GM12878 (cell line): ENCODE results near the gene RCL1. TPM values are rescaled to one million over a fixed set of nuclear protein-coding genes. Genes with fewer than 3 reads are reported as not detected.

Source experiments
- ATAC-seq: fragments of 200-7000 bp; cut with Tn5 transposase; 3 replicates; pipeline ENCODE4 v1.9.1; 2020; ENCODE audit warnings: mild to moderate bottlenecking, moderate library complexity
- BruUV-seq: library from RNA; stranded (reverse); fragments of 400-500 nt; replicated peaks from 2 replicates; lab custom pipeline; 2021; lab: Mats Ljungman, UMichigan
- CTCF ChIA-PET: fragments of 300-600 bp; sonication (Branson Sonifier 250); formaldehyde crosslinking; extraction: SDS; loops from one replicate; lab custom pipeline; 2021; ENCODE audit warnings: inconsistent platforms; lab: Yijun Ruan, JAX
- POLR2A ChIA-PET: fragments of 350-600 bp; formaldehyde crosslinking; extraction: SDS; loops from one replicate; lab custom pipeline; 2021; ENCODE audit warnings: inconsistent platforms; lab: Charles Lee
- RAD21 ChIA-PET: fragments of 300-600 bp; sonication (Branson Sonifier 250); formaldehyde crosslinking; loops from one replicate; lab custom pipeline; 2023; ENCODE audit warnings: antibody characterized with exemption; ENCODE audit not compliant: unreplicated experiment; lab: Charles Lee
- SMC1A ChIA-PET: fragments of 300-600 bp; sonication (Branson Sonifier 250); formaldehyde crosslinking; loops from one replicate; lab custom pipeline; 2023; ENCODE audit not compliant: unreplicated experiment, uncharacterized antibody; lab: Charles Lee
- DNase-seq: peaks from one replicate; pipeline ENCODE4 v3.0.0-alpha.2; 2011; ENCODE audit warnings: low read depth, low spot score
- FAIRE-seq: peaks from 3 replicates; lab custom pipeline; 2011; peaks lifted over from hg19 to GRCh38; lab: Jason Lieb, UNC
- H2AFZ ChIP-seq: 2 replicates; pipeline ENCODE4 v1.6.0; 2011; ENCODE audit warnings: low read depth, low read length, control low read depth; ENCODE audit not compliant: control insufficient read depth
- H3K27ac ChIP-seq: 2 replicates; pipeline ENCODE4 v1.5.1; 2011; ENCODE audit warnings: control low read depth; ENCODE audit not compliant: control insufficient read depth, insufficient read depth
- H3K27me3 ChIP-seq, 2 experiments: replicated peaks in 1 of 2; 2 replicates each; pipeline versions ENCODE4 v1.6.0 to v1.6.1; 2011; ENCODE audit warnings: low read length in 1 of 2; ENCODE audit not compliant: control insufficient read depth in 2 of 2, insufficient read depth in 2 of 2
- H3K36me3 ChIP-seq, 2 experiments: 2 replicates each; pipeline ENCODE4 v1.5.1; 2011; ENCODE audit warnings: low read length in 1 of 2; ENCODE audit not compliant: control insufficient read depth in 2 of 2, insufficient read depth in 2 of 2
- H3K4me1 ChIP-seq: 2 replicates; pipeline ENCODE4 v1.6.1; 2011; ENCODE audit warnings: mild to moderate bottlenecking, low read length, moderate library complexity, mixed read lengths; ENCODE audit not compliant: control insufficient read depth, insufficient read depth
- H3K4me2 ChIP-seq: 2 replicates; pipeline ENCODE4 v1.6.0; 2011; ENCODE audit warnings: control low read depth; ENCODE audit not compliant: control insufficient read depth, insufficient read depth
- H3K4me3 ChIP-seq: fragments of 200-600 bp; sonication (generic); 2 replicates; pipeline ENCODE4 v1.5.1; 2016
- H3K79me2 ChIP-seq: 2 replicates; pipeline ENCODE4 v1.6.0; 2011; ENCODE audit warnings: low read length; ENCODE audit not compliant: control insufficient read depth, insufficient read depth
- H3K9ac ChIP-seq: 2 replicates; pipeline ENCODE4 v1.8.0; 2011; ENCODE audit warnings: low read length, control low read depth, mixed read lengths; ENCODE audit not compliant: control insufficient read depth, insufficient read depth
- H3K9me3 ChIP-seq: replicated peaks from 3 replicates; pipeline ENCODE4 v1.5.1; 2011; ENCODE audit warnings: mild to moderate bottlenecking, low read length; ENCODE audit not compliant: control insufficient read depth, insufficient read depth
- H4K20me1 ChIP-seq: 2 replicates; pipeline ENCODE4 v1.6.0; 2011; ENCODE audit not compliant: control insufficient read depth, insufficient read depth
- ATF3 ChIP-seq: IDR thresholded peaks from 2 replicates; pipeline ENCODE4 v1.6.1; 2011; ENCODE audit warnings: low read depth, mild to moderate bottlenecking, low read length, moderate library complexity, borderline replicate concordance; ENCODE audit errors: extremely low read depth
- BCL3 ChIP-seq: IDR thresholded peaks from 2 replicates; pipeline ENCODE4 v1.6.1; 2011; ENCODE audit warnings: borderline replicate concordance, low read depth, mild to moderate bottlenecking, moderate library complexity, low read length; ENCODE audit not compliant: insufficient read depth, poor library complexity, severe bottlenecking
- CHD2 ChIP-seq: IDR thresholded peaks from 2 replicates; pipeline ENCODE4 v1.6.1; 2011; ENCODE audit warnings: low read depth, low read length, improper control_type of control experiment, borderline replicate concordance
- JUNB ChIP-seq: IDR thresholded peaks from 2 replicates; pipeline ENCODE4 v1.6.1; 2016; ENCODE audit warnings: antibody characterized with exemption, mild to moderate bottlenecking
- MEF2B ChIP-seq: fragments of 450-650 bp; IDR thresholded peaks from 2 replicates; pipeline ENCODE4 v1.6.1; 2018; ENCODE audit warnings: mild to moderate bottlenecking, moderate library complexity; ENCODE audit not compliant: partially characterized antibody, poor library complexity, severe bottlenecking
- POLR2A ChIP-seq: IDR thresholded peaks from 2 replicates; pipeline ENCODE4 v1.6.1; 2011; ENCODE audit warnings: low read depth, mild to moderate bottlenecking, low read length
- RAD21 ChIP-seq: IDR thresholded peaks from 2 replicates; pipeline ENCODE4 v1.6.1; 2011; ENCODE audit warnings: mild to moderate bottlenecking, low read depth, low read length, moderate library complexity; ENCODE audit not compliant: insufficient read depth
- RAD51 ChIP-seq: fragments of 450-650 bp; IDR thresholded peaks from 2 replicates; pipeline ENCODE4 v1.6.1; 2016; ENCODE audit warnings: moderate library complexity, mild to moderate bottlenecking, inconsistent platforms
- SMAD1 ChIP-seq: fragments of 450-650 bp; IDR thresholded peaks from 2 replicates; pipeline ENCODE4 v1.6.1; 2018; ENCODE audit warnings: mild to moderate bottlenecking, low read depth; ENCODE audit not compliant: partially characterized antibody
- SPI1 ChIP-seq: IDR thresholded peaks from 2 replicates; pipeline ENCODE4 v1.6.1; 2011; ENCODE audit warnings: low read depth, mild to moderate bottlenecking, low read length, moderate library complexity, borderline replicate concordance; ENCODE audit not compliant: insufficient read depth
- TAF1 ChIP-seq: IDR thresholded peaks from 2 replicates; pipeline ENCODE4 v1.6.1; 2011; ENCODE audit warnings: mild to moderate bottlenecking, low read depth, low read length, borderline replicate concordance
- TBL1XR1 ChIP-seq: IDR thresholded peaks from 2 replicates; pipeline ENCODE4 v1.6.1; 2012; ENCODE audit warnings: low read depth, low read length, improper control_type of control experiment
- ZBTB11 ChIP-seq: fragments of 450-650 bp; formaldehyde crosslinking; IDR thresholded peaks from 2 replicates; pipeline ENCODE4 v1.5.0; 2022; ENCODE audit warnings: mild to moderate bottlenecking, missing genetic modification characterization
- ZNF592 ChIP-seq: fragments of 450-650 bp; IDR thresholded peaks from 2 replicates; pipeline ENCODE4 v1.6.1; 2017; ENCODE audit warnings: mild to moderate bottlenecking, moderate library complexity
- WGBS: methylation state at CpG from one replicate; pipeline ENCODE4 v1.1.6; 2016; ENCODE audit warnings: low lambda C conversion rate; ENCODE audit not compliant: insufficient replicate concordance, insufficient coverage; ENCODE audit errors: missing lambda C conversion rate; 5-methylcytosine and 5-hydroxymethylcytosine counted together
- in situ Hi-C: fragments of 300-500 bp; cut with MboI; formaldehyde crosslinking; loops from 9 replicates; pipeline ENCODE4 v1.14.3; 2018; ENCODE audit warnings: mixed read lengths
- intact Hi-C: fragments of 100-400 bp; cut with micrococcal nuclease; formaldehyde crosslinking; loops from one replicate; pipeline ENCODE4 v1.14.2; 2022; ENCODE audit not compliant: unreplicated experiment
- polyA plus RNA-seq, 11 experiments: library from polyadenylated mRNA; depleted of rRNA in 4 of 11; unstranded in 6 of 11; stranded (reverse) in 5 of 11; fragments of >200 nt; fragmentation: Nextera tagmentation in 4 of 11; fragmentation: Illumina TruSeq in 1 of 11; extraction: Ambion mirVana in 4 of 11; extraction: Trizol in 1 of 11; gene quantifications; 1 replicate in 1 of 11; 2 replicates in 10 of 11; pipeline versions ENCODE4 v1.2.1 to v1.2.3, GENCODE V29; 2011 to 2016; ENCODE audit warnings: inconsistent platforms in 2 of 11, missing spikeins in 2 of 11, low read depth in 1 of 11
- total RNA-seq, 4 experiments: library from RNA; depleted of rRNA in 3 of 4; stranded (reverse); fragments of >200 nt in 3 of 4; fragmentation: Illumina TruSeq in 1 of 4; extraction: Trizol in 1 of 4; gene quantifications; 2 replicates each; pipeline versions ENCODE4 v1.2.1 to v1.2.3, GENCODE V29; 2013 to 2021

The RCL1 gene
- total and polyA plus RNA-seq, 10 of the 15 experiments (the other 5 are each of a cell fraction or from before 2014, with no cell fraction given): 21.1 to 46.8 (median 30.5) TPM

- H3K27me3 ChIP-seq: no peaks in the 10 kb centered on the region
- no peak overlapping the region for H3K4me2 ChIP-seq
- no peaks in the 10 kb centered on the region for H3K79me2 ChIP-seq
- 40% methylated on average over 2 of the region's 2 CpGs for WGBS
- in situ Hi-C loops (no loop called here), intact Hi-C loops (no loop called here)
- BruUV-seq: no TSS peak
- H3K4me1 ChIP-seq: no peaks in the 10 kb centered on the region
- POLR2A ChIA-PET: no interaction called here
- H3K4me3 ChIP-seq: no peak overlapping the region
- DNase-seq (no peak), ATAC-seq (no peak), FAIRE-seq (no peak)
- no peak overlapping the region for H3K9ac ChIP-seq
- H3K9me3 ChIP-seq: no peaks in the 10 kb centered on the region
- no peaks in the 10 kb centered on the region for H3K36me3 ChIP-seq
- H4K20me1 ChIP-seq: no peaks in the 10 kb centered on the region
- RAD21 ChIA-PET: no interaction called here
- SMC1A ChIA-PET: interaction anchor here (0.7 to 1.2 kb wide), 3 partner anchors 12 to 43 kb away, joined by 3 read pairs; no protein-coding TSS in a partner anchor
- CTCF ChIA-PET: no interaction called here
- H3K27ac ChIP-seq: no peak overlapping the region
- H2AFZ ChIP-seq: no peak overlapping the region
- TF ChIP-seq RAD51 (no peak), ZNF592 (no peak), CHD2 (no peak), JUNB (no peak), ZBTB11 (CRISPR knock-in tag) (no peak), BCL3 (no peak), RAD21 (no peak), ATF3 (no peak), SPI1 (no peak), TAF1 (no peak), SMAD1 (no peak), MEF2B (no peak), TBL1XR1 (no peak), POLR2A (no peak)
Measured at GRCh38 chr9:4784403-4784802, 8.3 kb upstream of the RCL1 start.
